Right kidney (tissue), 1 donor: ENCODE data around the gene ATP8A1.

Source experiments
- DNase-seq: peaks from one replicate; pipeline ENCODE4 v3.0.0-alpha.2; 2016

The ATP8A1 gene

DNA sequence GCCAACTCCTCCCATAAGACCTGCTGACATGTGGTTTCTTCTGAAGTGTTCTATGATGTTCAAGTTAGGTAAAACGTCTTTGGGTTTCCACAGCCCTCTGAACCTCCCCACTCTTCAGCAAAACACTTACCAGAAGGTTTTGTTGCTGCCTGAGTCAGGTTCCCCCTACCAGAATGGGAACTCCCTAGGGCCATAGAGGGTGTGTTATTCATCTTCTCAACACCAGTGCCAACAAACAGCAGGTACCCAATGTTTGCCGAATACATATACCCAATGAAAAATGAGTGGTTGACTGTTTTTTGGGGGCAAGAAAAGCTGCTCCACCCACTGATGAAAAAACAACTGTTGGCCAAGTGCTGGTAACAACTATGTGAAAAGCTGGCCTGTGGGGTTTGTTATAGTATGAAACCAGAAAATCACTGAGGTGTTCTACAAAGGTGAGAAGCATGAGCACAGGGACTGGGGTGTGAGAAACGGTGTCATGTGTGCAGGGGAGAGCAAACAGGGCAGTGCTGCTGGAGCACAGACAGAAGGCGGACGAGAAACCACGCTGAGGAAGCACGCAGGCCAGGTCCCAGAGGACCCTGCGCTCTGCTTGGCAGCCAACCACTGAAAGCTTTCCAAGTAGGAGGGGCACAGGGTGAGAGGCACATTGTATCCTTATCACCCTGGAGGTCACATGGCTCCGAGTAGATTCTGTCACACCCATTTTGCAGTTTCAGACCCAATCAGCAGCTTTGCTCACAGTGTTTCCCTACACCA, 28.8 kb downstream of the ATP8A1 start:
- DNase-seq = no peak

DNA sequence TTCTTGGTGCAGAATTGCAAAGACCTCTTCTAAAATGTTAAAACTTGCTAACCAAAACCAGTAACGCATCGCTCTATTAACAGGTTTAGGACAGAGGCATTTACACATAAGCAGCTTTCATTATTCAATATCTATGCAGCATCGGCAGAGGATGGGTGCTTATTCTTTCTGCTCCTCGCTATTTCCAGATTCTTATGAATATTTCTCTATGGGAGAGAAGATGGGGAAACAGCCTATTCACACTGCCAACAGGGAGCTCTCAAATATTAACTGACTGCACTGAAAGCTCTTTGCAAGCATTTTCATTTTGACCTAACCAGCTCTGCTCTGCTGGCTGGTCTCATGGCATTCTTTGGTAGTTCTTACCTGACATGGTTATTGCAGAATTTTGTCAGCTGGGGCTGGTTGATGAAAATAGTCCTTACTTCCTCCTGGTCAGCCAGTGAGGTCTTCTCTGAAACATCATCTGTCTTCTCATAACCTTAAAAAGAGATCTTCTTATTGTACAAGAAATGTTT, 30.2 kb downstream of the ATP8A1 start:
- DNase-seq = no peak

DNA sequence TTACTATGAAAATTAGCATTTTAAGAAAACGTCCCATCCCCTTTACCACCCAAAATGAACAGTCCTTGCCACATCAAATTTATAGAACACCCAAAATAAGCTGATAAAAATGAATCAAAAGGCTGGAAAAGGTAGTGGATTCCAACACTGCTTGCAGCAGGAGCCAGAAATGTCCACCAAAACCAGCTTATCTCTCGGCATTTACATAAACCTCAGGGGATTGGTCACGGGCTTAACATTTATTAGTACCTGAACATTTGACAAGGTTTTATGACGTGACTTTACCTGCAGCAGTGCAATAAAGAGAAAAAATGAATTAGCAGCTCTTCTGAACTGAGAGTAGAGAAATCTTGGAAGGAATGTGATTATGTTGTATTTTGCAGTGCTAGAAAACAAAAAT, 31.6 kb downstream of the ATP8A1 start:
- DNase-seq = no peak

GRCh38 chr4:42624551-42624950, 32.4 kb downstream of the ATP8A1 start:
- no peak for DNase-seq

- DNase-seq = no peak
Measured at GRCh38 chr4:42618023-42618422, 38.9 kb downstream of the ATP8A1 start.

- DNase-seq = no peak
Measured at GRCh38 chr4:42617030-42617429, 39.9 kb downstream of the ATP8A1 start.

- no peak for DNase-seq
Measured at GRCh38 chr4:42616572-42616971, 40.3 kb downstream of the ATP8A1 start.

- no peak for DNase-seq
Measured at GRCh38 chr4:42615131-42615763, 41.7 kb downstream of the ATP8A1 start.

DNA sequence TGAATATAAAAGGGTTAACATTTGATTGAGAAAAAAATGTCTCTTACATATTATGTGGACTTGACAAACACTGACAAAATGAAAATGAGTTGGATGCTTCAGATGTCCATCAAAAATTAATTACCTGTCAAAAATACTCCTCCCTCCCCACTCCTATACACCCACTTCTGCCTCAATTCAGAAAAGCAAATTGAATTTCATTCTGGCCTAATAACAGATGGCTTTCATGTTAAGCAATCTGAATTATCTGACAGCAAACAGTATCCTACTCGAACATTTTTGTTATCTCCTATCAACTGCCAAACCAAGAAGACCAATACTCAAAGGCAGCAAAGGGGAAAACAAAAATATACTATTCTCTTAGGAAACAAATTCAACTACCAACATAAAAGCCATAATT, 44.0 kb downstream of the ATP8A1 start:
- DNase-seq = no peak

- DNase-seq = no peak
Measured at GRCh38 chr4:42610941-42611340, 46.0 kb downstream of the ATP8A1 start.

GRCh38 chr4:42609051-42609450, 47.9 kb downstream of the ATP8A1 start:
- no peak for DNase-seq

- DNase-seq = no peak
Measured at GRCh38 chr4:42608551-42608950, 48.4 kb downstream of the ATP8A1 start.

- no peak for DNase-seq
Measured at GRCh38 chr4:42607011-42607726, 49.7 kb downstream of the ATP8A1 start.

GRCh38 chr4:42605264-42605663, 51.6 kb downstream of the ATP8A1 start:
- DNase-seq = no peak

- no peak for DNase-seq
Measured at GRCh38 chr4:42603862-42604261, 53.0 kb downstream of the ATP8A1 start.

GRCh38 chr4:42600578-42600977, 56.3 kb downstream of the ATP8A1 start:
- no peak for DNase-seq

DNA sequence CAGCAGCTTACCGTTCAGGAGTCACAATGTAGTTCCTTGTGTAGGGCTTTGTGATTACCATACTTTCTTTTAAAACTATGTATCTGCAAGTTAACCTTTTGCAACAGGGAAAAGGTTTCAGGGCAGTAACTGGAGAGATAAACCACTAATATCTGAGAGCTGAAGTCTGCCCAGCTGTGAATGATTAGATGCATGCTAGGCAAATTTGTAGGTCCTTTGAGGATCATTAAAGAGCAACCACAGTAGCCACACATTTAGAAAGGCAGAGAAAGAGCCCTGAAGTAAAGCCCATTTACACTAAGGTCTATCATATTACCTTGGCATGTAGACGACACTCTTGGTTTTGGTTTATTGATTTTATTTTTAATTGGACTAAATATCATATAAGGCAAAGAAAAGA, 60.0 kb downstream of the ATP8A1 start:
- DNase-seq = no peak

DNA sequence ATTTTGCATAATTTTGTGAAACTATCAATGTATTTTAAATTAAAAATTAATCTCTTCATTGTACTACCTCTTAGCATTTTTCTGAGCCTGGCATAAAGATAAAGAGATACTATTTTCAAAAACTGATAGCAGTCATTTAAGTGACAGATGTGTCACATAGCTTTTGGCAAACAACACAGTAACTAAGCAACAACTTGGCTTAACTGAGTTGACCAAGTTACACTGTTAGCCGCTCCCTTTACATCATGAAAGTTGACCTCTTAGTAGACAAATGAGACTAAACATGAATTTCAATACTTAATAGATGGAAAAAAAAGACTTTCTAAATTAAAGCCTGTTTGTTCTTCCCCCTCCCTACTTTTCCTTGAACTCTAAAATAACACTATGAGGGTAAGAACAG, 62.0 kb downstream of the ATP8A1 start:
- DNase-seq = no peak

DNA sequence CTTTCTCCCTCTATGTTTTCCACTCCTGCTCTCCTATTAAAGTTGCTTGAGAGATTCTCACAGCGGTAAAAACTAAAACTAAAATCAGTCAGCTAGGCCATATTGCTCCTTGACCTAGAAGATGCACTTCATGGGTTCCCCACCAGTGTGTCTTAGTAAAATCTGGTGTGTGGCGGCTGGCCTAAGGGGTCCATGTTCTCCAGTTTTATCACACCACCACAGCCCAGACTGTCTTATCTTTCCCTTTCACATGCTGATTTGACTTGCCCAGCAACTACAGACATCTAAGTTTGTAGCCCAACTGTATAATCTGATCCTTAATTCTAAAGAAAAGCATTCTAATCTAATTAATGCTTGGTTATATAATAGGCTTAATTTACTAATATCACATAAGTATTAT, 68.0 kb downstream of the ATP8A1 start:
- no peak for DNase-seq

DNA sequence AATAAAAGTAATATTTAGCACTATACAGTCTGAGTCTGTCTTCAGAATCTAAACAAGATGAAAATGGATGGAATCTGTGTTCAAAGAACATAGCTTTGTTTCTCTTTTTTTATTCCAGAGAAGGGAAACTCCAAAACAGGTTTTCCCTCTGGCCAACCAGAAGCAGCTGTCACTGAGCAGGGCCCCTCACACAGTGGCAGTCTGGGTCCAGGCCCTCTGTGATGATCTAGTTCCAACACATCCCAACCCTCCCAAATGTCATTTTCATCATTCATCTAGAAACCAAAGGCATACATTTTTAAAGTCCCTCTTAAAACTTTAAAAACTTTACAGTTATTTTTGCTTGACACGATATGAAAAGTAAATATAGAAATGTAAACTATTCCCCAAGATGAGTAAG, 70.1 kb downstream of the ATP8A1 start:
- DNase-seq = no peak

DNA sequence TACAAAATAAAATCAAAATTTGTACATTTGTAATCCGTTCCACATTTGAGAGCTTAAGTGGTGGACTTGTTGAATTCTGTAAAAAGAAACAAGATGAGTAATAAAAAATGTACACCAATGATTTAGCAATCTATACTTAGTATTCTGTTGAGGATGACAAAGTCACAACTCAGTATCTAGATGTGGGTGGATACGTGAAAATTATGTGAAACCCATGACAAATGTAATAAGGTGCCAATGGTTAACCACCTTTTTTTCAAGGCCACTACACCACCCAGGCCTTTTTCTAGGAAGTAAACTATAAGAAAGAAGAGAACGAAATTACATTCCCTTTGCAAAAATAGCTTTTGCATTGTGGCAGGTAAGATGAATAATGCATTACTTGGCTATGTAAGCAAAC, 77.0 kb downstream of the ATP8A1 start:
- no peak for DNase-seq

DNA sequence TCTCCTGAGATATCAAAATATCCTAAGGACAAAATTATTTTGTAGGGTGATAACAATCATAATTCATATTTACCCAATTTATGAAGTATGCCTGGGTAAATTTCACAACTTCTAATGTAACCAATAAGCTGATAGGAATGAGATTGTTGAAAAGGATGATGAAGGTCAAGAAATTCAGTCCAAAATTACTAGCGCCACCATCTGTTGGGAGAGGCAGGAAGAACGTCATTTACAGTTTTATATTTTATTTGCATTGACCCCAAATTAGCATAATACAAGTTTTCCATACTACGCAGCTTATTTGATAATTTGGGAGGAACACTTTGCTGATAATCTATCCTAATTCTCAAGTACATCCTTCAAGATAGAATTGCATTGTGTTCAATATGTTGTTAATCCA, 78.7 kb downstream of the ATP8A1 start:
- no peak for DNase-seq

GRCh38 chr4:42574870-42575430, 82.0 kb downstream of the ATP8A1 start:
- DNase-seq = no peak
